ENCODE results near the gene GNAI1.
"Not testable (repeated sequence)": the region's sequence is repeated elsewhere in the genome, so short reads cannot be mapped to it uniquely, and the experiment has no call there.

Gene GNAI1

GRCh38 chr7:80133361-80134114 lies 1.1 kb upstream of the GNAI1 start:
- DNase-seq = no peak

- no peak for DNase-seq
Measured at GRCh38 chr7:80134115-80134535, 506 bp upstream of the GNAI1 start.

- peak; percentile 12 for DNase-seq
Measured at GRCh38 chr7:80135309-80136104, 876 bp downstream of the GNAI1 start.

- DNase-seq = peak; percentile 30
Measured at GRCh38 chr7:80136261-80137055, 1.8 kb downstream of the GNAI1 start.

GRCh38 chr7:80137410-80137809 lies 2.8 kb downstream of the GNAI1 start:
- DNase-seq = no peak

- DNase-seq = no peak
Measured at GRCh38 chr7:80139236-80139635, 4.6 kb downstream of the GNAI1 start.

- DNase-seq = no peak
Measured at GRCh38 chr7:80140388-80140787, 5.8 kb downstream of the GNAI1 start.

- DNase-seq = no peak
Measured at GRCh38 chr7:80141376-80141775, 6.7 kb downstream of the GNAI1 start.

GRCh38 chr7:80142853-80143580 lies 8.4 kb downstream of the GNAI1 start:
- no peak for DNase-seq

GRCh38 chr7:80145780-80146422 lies 11.3 kb downstream of the GNAI1 start:
- no peak for DNase-seq

GRCh38 chr7:80146545-80147182 lies 12.0 kb downstream of the GNAI1 start:
- DNase-seq = no peak

GRCh38 chr7:80147543-80148391 lies 13.1 kb downstream of the GNAI1 start:
- peak; percentile 48 for DNase-seq

GRCh38 chr7:80150611-80151273 lies 16.1 kb downstream of the GNAI1 start:
- no peak for DNase-seq

- DNase-seq = peak; percentile 21
Measured at GRCh38 chr7:80151274-80151665, 16.6 kb downstream of the GNAI1 start.

GRCh38 chr7:80153446-80153845 lies 18.8 kb downstream of the GNAI1 start:
- no peak for DNase-seq

- no peak for DNase-seq
Measured at GRCh38 chr7:80154656-80155333, 20.2 kb downstream of the GNAI1 start.

GRCh38 chr7:80155374-80155773 lies 20.7 kb downstream of the GNAI1 start:
- DNase-seq = no peak

GRCh38 chr7:80157770-80158169 lies 23.1 kb downstream of the GNAI1 start:
- DNase-seq = not testable (repeated sequence)

- no peak for DNase-seq
Measured at GRCh38 chr7:80159802-80160201, 25.2 kb downstream of the GNAI1 start.

All from suppressor macrophage treated with lipopolysaccharide for 4 hours (primary cell).